Stimulated activated CD8-positive, alpha-beta memory T cell treated with anti-CD3 and anti-CD28 coated beads, Interleukin-12 subunit alpha, Interleukin-12 subunit beta, amount 100 ng/mL, for 1 hour (primary cell): Measurements from ENCODE around the gene VAMP4.
"Not testable (repeated sequence)": the region's sequence is repeated elsewhere in the genome, so short reads cannot be mapped to it uniquely, and the experiment has no call there.

Experiments used
- DNase-seq: peaks from one replicate; pipeline ENCODE4 v3.0.0-alpha.2; 2020; ENCODE audit warnings: low read depth

VAMP4 gene

GRCh38 chr1:171751221-171751620, 9.4 kb upstream of the VAMP4 start:
- no peak for DNase-seq

DNA sequence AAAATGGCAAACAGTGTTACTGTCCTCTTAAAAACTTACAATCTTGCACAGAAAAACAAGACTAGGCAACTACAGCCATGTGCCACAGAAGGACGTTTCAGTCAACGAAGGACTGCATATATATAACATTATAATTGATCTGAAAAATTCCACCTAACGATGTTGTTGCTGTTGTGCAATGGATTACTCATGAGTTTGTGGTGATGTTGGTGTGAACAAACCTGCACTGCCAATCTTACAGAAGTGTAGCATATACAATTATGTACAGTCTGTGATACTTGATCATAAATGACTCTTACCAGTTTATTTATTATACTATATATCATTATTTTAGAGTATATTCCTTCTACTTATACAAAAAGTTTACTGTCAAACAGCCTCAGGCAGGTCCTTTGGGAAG, 6.8 kb upstream of the VAMP4 start:
- no peak for DNase-seq

DNA sequence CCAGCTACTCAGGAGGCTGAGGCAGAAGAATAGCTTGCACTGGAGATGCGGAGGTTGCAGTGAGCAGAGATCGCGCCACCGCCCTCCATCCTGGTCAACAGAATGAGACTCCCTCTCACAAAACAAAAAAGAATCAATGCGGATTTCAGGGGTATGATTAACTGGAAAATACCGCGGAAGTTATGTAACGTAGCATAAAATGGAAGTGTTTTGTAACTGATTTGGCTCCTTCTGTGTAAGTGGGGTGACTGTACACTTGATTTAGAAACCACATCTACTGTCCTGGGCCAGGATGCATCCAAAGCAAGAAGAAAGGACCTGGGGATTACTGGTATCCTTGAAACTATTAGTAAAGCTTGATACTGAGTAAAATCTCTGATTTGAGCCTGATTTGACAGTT, 3.1 kb upstream of the VAMP4 start:
- no peak for DNase-seq

GRCh38 chr1:171743081-171743870, 1.4 kb upstream of the VAMP4 start:
- no peak for DNase-seq

DNA sequence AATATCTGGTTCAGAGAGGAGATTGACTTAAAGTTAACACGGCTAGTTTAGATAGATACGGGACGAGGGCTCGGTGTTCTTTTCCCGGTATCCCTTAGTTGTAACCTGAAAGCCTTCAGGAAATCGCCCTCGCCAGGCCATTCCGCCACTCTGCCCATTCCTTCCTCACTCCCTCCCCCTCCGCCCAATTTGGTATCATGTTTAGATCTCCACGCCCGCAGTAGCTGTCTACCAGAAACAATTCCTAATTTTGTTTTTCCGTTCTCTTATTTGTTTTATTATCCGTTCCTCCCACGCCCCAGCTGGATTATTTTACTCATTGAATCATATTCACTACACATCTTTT, 685 bp upstream of the VAMP4 start:
- DNase-seq, result peak; percentile 6

- DNase-seq, result peak; percentile 5
These were observed 636 bp downstream of the VAMP4 start for GRCh38 chr1:171740987-171741871.

- DNase-seq, result no peak
These were observed 1.5 kb downstream of the VAMP4 start for GRCh38 chr1:171740356-171740863.

DNA sequence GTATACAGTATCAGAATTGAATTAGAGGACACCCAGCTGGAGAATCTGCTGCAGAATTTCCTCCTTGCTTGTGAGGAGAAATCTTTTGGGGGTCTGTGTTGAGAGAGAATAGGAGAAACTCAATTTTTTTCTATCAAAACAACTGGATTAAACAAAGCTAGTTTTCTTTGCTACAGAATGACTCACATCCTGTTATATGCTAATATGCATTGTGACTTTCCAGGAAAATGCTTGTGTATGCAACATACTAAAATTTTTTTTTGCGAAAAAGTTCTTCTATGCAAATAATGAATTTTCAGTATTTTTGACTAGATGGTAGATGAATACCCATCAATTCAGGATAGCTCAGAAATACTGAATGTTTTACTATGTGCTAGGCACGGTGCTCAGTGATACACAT, 2.2 kb downstream of the VAMP4 start:
- no peak for DNase-seq

GRCh38 chr1:171738911-171739310, 3.0 kb downstream of the VAMP4 start:
- no peak for DNase-seq

GRCh38 chr1:171736196-171736595, 5.7 kb downstream of the VAMP4 start:
- no peak for DNase-seq

DNA sequence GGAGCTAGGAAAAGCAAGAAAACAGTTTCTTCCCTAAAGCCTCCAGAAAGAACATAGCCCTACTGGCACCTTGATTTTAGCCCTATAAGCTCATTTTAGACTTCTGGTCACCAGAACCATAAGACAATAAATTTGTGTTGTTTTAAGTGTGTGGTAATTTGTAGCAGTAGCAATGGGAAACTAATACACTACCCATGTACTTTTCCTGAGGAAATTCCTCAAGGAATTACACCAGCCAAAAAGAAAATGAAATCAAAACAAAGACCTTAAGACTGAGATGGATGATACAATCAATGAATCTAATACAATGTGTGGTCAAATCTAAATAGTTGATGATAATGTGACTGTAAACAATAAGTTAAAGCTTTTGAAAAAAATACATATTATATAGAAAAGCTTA, 11.8 kb downstream of the VAMP4 start:
- no peak for DNase-seq

GRCh38 chr1:171727778-171728177, 14.1 kb downstream of the VAMP4 start:
- DNase-seq, result no peak

GRCh38 chr1:171723180-171723579, 18.7 kb downstream of the VAMP4 start:
- not testable (repeated sequence) for DNase-seq

- no peak for DNase-seq
These were observed 23.0 kb downstream of the VAMP4 start for GRCh38 chr1:171718848-171719247.

DNA sequence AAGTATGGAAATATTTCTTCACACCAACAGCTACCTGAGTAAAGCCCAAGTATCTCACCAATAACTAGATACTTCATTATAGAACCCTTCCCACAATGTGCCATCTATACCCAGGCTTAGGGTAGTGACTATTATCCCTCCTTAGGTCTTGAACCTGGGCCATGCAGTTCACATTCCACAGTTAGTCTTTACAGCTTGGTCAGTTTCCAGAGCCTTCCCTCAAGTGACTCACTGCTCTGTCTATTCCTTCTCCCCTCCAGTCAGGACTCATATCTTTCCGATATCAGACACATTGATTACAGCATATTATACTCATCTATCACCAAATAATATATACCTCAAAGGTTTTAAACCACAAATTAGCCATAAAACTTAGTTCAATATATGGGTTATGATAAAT, 23.6 kb downstream of the VAMP4 start:
- no peak for DNase-seq

DNA sequence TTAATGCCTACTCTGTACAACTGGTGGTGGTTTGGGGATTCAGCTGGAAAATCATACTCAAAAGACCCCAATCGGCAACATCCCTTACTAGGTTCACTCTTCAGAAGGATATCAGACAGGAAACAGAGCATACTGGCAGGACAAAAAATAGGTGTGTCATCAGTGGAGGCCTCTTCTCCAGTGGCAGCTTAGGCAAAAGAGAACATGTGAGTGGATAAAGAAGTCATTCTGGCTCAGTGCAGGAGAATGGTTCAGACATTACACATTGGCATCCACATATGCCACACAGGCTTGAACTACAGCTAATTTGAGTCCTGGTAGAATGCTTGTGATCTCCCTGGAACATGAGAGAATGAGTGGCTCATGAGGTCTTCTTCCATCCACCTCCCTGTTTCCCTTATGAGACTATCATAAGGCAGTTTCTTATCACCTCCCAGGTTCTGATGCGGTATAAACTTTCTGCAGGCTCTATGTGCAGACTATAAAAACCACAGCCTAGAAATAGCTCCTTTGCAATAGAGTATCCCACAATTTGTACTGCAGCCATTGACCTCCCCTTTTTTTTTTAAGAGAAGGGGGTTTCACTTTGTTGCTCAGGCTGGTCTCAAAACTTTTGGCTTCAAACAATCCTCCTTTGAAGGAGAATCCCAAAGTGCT, 24.7 kb downstream of the VAMP4 start:
- DNase-seq, result no peak

DNA sequence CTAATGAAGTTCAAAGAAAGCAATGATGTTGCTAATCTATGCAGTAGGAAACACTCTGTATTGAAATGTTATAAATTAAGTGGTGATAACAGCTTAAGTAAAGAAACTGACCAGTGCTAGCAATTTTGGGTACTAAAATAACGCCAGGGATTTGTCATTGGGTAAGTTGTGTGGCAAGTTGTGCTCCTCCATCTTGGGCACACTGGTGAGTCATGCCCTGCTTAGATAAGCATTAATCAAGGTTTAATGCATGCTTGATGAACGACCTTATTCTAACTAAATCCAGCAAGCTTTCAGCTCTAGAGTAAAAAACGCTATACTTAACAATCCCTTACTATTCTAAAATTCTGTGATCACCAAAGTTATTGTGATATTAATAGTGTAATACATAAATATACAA, 25.2 kb downstream of the VAMP4 start:
- DNase-seq, result no peak

DNA sequence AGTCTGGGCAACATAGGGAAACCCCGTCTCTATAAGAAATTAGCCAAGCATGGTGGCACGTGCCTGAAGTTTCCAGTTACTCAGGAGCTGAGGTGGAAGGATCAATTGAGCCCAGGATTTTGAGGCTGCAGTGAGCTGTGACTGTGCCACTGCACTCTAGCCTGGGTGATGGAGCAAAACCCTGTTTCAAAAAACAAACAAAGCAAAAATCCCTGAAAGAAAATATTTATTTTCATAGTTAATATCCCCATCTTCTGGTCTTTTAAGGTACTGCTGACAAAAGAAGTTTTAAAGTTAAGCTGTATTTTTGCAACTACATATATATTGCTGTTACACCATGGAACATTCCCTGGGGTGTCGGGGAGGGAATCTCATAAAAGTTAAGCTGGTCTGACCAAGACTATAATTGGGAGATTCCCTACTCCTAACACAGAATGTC, 26.0 kb downstream of the VAMP4 start:
- DNase-seq, result no peak

GRCh38 chr1:171712341-171712740, 29.5 kb downstream of the VAMP4 start:
- no peak for DNase-seq

DNA sequence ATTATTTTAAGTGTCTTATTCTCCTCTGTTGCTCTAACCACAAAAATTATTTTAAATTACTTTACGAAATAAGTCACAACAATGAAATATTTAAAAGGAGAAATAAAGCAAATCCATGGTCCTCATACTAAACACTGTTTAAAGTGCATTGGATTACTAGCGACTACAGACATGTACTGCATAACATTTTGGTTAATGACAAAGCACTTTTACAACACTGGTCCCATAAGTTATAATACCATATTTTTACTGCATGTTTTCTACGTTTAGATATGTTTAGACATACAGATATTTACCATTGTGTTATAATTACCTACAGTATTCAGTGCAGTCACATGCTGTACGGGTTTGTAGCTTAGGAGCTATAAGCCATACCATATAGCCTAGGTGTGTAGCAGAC, 30.2 kb downstream of the VAMP4 start:
- no peak for DNase-seq

GRCh38 chr1:171707583-171707982, 34.3 kb downstream of the VAMP4 start:
- DNase-seq, result no peak

GRCh38 chr1:171702598-171702997, 39.3 kb downstream of the VAMP4 start:
- DNase-seq, result no peak

DNA sequence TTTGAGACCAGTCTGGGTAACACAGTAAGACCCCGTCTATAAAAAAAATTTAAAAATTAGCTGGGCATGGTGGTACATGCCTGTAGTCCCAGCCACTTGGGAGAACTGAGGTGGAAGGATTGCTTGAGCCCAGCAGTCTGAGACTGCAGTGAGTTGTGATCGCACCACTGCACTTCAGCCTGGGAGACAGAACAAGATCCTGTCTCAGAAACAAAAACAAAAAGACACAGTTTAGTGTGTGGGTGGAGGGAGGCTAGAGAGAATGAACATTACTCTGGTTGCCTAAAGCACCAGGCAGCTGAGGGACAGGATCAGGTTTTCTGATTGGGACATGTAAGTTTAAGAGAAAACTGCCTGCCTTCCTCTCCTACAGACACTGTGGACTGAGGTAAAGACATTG, 42.3 kb downstream of the VAMP4 start:
- DNase-seq, result no peak
